ENCODE data around the gene P3H4.

- TF ChIP-seq POLR2AphosphoS5 (IDR thresholded peaks at IDR 0.05; ENCODE audit: low read depth, low read length) = no peak
- no peak for TF ChIP-seq CTCF (IDR thresholded peaks at IDR 0.05)
- no peak for TF ChIP-seq SIN3A (IDR thresholded peaks at IDR 0.05; ENCODE audit: borderline replicate concordance, insufficient read depth, low read depth, low read length)
These were observed 50.9 kb downstream of the P3H4 start for GRCh38 chr17:41760878-41761277.
